ENCODE data around the gene SLC6A1. TPM values are rescaled to one million over a fixed set of nuclear protein-coding genes. Genes with fewer than 3 reads are reported as not detected.

Gene SLC6A1
- total RNA-seq (2021) (not detected in 2 replicates), Bru-seq, nascent RNA (not detected), BruChase-seq, experiment 1, labeled RNA remaining after a 2-hour chase (not detected), BruChase-seq, experiment 2, labeled RNA remaining after a 6-hour chase (not detected)
- long read RNA-seq: 0 reads

- ChIA-PET CTCF (no interaction called here), POLR2A (ENCODE audit: low non-redundant PET) (no interaction called here)
- BruUV-seq (replicated peaks): no TSS peak
- Histone ChIP-seq H3K27me3 (replicated peaks; ENCODE audit: insufficient read depth, low read depth, low read length, poor library complexity) (peaks cover 73% of the 10 kb centered on the region), H3K4me3 (ENCODE audit: low read depth, low read length, poor library complexity, severe bottlenecking) (peak within 1 kb of the TSS; percentile 35), H3K4me1 (ENCODE audit: insufficient read depth, low read length, poor library complexity, severe bottlenecking) (no peaks in the 10 kb centered on the region), H3K36me3 (ENCODE audit: insufficient read depth, low read length, poor library complexity, severe bottlenecking) (no peaks in the 10 kb centered on the region), H3K9me3 (ENCODE audit: low read depth, low read length, poor library complexity, severe bottlenecking) (no peaks in the 10 kb centered on the region), H3K27ac (ENCODE audit: low read depth, low read length, poor library complexity, severe bottlenecking) (no peak within 1 kb of the TSS)
- TF ChIP-seq EZH2 (IDR thresholded peaks at IDR 0.05; ENCODE audit: borderline replicate concordance, low read depth, low read length, poor library complexity, severe bottlenecking) (peak; percentile 78), CTCF (conservative IDR thresholded peaks at IDR 0.05; ENCODE audit: low read depth, low read length) (peak; percentile 30; the same call in 1 of the 2 replicates)
- intact Hi-C loops (cut with micrococcal nuclease; ENCODE audit: unreplicated experiment): no loop called here
- DNase-seq (ENCODE audit: low spot score): peak; percentile 17
These were observed at the start of gene SLC6A1 for GRCh38 chr3:10992017-10992942. Gene SLC6A1, plus strand, starts transcription at chr3:10992748. Its CDS starts 24,464 bp downstream, at chr3:11017212.

GRCh38 chr3:10944866-10945265, 47.7 kb upstream of the SLC6A1 start:
- no TSS peak for BruUV-seq (replicated peaks)
- Histone ChIP-seq H3K4me3 (ENCODE audit: low read depth, low read length, poor library complexity, severe bottlenecking) (no peak overlapping the region), H3K27ac (ENCODE audit: low read depth, low read length, poor library complexity, severe bottlenecking) (no peak overlapping the region), H3K9me3 (ENCODE audit: low read depth, low read length, poor library complexity, severe bottlenecking) (no peaks in the 10 kb centered on the region), H3K4me1 (ENCODE audit: insufficient read depth, low read length, poor library complexity, severe bottlenecking) (no peaks in the 10 kb centered on the region), H3K36me3 (ENCODE audit: insufficient read depth, low read length, poor library complexity, severe bottlenecking) (no peaks in the 10 kb centered on the region), H3K27me3 (replicated peaks; ENCODE audit: insufficient read depth, low read depth, low read length, poor library complexity) (no peaks in the 10 kb centered on the region)
- ChIA-PET POLR2A (ENCODE audit: low non-redundant PET) (no interaction called here), CTCF (interaction anchor here (1.2 to 1.5 kb wide), 2 partner anchors 19 to 116 kb away, joined by 3 to 5 read pairs; no protein-coding TSS in a partner anchor)
- DNase-seq (ENCODE audit: low spot score): no peak
- TF ChIP-seq EZH2 (IDR thresholded peaks at IDR 0.05; ENCODE audit: borderline replicate concordance, low read depth, low read length, poor library complexity, severe bottlenecking) (no peak), CTCF (conservative IDR thresholded peaks at IDR 0.05; ENCODE audit: low read depth, low read length) (no peak)
- intact Hi-C loops (cut with micrococcal nuclease; ENCODE audit: unreplicated experiment): loop anchor here (1.0 to 10.0 kb wide), 3 partner anchors 114 to 710 kb away; no protein-coding TSS in a partner anchor

GRCh38 chr3:10945683-10946287, 46.8 kb upstream of the SLC6A1 start:
- intact Hi-C loops (cut with micrococcal nuclease; ENCODE audit: unreplicated experiment): loop anchor here (1.0 to 10.0 kb wide), 3 partner anchors 114 to 709 kb away; no protein-coding TSS in a partner anchor
- Histone ChIP-seq H3K36me3 (ENCODE audit: insufficient read depth, low read length, poor library complexity, severe bottlenecking) (no peaks in the 10 kb centered on the region), H3K27ac (ENCODE audit: low read depth, low read length, poor library complexity, severe bottlenecking) (no peak overlapping the region), H3K4me3 (ENCODE audit: low read depth, low read length, poor library complexity, severe bottlenecking) (no peak overlapping the region), H3K9me3 (ENCODE audit: low read depth, low read length, poor library complexity, severe bottlenecking) (no peaks in the 10 kb centered on the region), H3K27me3 (replicated peaks; ENCODE audit: insufficient read depth, low read depth, low read length, poor library complexity) (no peaks in the 10 kb centered on the region), H3K4me1 (ENCODE audit: insufficient read depth, low read length, poor library complexity, severe bottlenecking) (no peaks in the 10 kb centered on the region)
- peak; percentile 92 for TF ChIP-seq CTCF (conservative IDR thresholded peaks at IDR 0.05; ENCODE audit: low read depth, low read length)
- no peak for TF ChIP-seq EZH2 (IDR thresholded peaks at IDR 0.05; ENCODE audit: borderline replicate concordance, low read depth, low read length, poor library complexity, severe bottlenecking)
- BruUV-seq (replicated peaks): no TSS peak
- ChIA-PET CTCF (interaction anchor here (0.5 to 1.5 kb wide), 5 partner anchors 18 to 724 kb away, joined by 3 to 6 read pairs (median 5); no protein-coding TSS in a partner anchor), POLR2A (ENCODE audit: low non-redundant PET) (no interaction called here)
- DNase-seq (ENCODE audit: low spot score): peak; percentile 60
